NCI-H82 treated with DMSO at 0.1 percent for 48 hours (cell line): Measurements from ENCODE around the gene EPHA4.

Experiments
- DNase-seq: peaks from one replicate; lab custom pipeline; 2025; ENCODE audit not compliant: unreplicated experiment; lab: John Stamatoyannopoulos, UW

Gene EPHA4

DNA sequence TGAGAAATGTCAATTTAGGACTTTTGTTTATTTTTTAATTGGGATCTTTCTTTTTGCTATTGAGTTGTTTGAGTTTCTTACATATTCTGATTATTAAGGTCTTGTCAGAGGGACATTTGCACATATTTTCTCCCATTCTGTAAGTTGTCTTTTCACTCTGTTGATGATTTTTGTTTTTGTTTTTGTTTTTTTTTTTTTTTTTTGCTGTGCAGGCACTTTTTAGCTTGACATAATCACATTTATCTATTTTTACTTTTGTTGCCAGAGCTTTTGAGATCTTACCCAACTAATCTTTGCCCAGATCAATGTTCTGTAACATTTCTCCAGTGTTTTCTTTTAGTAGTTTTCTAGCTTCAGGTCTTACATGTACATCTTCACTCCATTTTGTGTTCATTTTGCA lies 166.6 kb downstream of the EPHA4 start:
- no peak for DNase-seq

DNA sequence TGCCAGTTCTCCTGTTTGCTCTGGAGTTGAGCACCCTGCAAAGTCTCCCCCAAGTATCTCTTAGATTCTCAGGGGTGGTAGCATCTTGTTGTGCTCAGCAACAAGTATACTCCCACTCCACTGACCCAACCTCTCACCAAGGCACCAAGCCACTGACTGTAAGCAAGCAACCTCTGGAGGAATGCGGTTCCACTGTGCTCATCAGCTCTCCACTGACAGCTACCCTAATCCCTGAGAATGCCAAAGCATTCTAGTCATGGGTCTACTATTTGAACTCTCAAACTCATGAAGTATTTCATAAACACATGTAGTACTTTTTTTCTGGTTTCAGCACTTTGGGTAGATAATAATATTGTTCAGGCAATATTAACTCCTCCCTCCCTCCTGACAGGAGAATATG lies 170.0 kb downstream of the EPHA4 start:
- no peak for DNase-seq

DNA sequence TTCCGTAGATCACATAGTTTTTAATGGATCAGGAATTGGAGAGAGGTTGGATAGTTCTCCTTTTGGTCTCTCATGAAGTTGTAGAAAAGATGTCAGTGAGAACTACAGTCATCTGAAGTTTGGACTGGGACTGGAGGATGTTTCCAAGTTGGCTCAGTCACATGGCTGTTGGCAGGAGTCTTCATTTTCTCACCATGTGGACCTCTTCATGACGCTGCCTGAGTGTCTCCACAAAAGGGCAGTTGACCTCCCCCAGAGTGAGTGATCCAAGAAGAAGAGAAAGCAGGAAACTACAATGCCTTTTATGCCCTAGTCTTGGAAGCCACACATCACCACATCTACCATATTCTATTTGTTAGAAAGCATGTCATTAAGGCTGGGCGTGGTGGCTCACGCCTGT lies 171.7 kb downstream of the EPHA4 start:
- no peak for DNase-seq

DNA sequence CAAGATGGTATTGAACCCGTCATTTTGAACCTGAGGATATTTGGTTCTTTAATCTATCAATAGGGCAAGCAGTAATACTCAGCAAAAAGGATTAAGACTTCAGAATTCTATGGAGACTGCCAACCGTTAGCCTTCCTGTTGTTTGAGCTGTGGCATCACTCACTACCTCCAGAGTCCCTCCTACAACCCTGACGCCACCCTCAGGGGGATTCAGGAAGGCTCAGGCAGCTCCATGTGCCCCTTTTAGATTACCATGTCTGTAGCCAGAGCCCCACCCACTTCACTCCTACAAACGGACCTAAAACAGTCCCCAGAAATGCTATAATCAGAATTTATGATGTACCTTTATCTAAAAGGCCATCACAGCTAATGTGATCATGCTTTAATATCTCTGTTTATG lies 172.9 kb downstream of the EPHA4 start:
- no peak for DNase-seq

DNA sequence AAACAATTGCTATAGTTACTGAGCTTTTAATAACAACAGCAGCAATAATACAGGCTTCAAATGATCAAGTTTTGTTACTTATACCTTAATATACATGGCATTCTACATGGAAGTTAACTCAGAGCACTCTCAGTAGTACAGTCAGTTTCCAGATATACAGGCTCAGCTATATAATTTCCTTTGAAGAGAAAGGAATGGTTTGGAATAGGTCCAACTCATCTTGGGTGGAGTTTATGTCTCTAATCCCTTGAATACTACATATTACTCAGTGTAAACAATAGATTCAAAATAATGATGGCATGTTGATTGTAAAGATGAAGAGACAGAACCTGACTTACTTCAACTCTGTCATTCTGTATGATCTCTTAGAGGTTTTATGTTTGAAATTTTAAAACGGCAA lies 174.9 kb downstream of the EPHA4 start:
- DNase-seq, result no peak

DNA sequence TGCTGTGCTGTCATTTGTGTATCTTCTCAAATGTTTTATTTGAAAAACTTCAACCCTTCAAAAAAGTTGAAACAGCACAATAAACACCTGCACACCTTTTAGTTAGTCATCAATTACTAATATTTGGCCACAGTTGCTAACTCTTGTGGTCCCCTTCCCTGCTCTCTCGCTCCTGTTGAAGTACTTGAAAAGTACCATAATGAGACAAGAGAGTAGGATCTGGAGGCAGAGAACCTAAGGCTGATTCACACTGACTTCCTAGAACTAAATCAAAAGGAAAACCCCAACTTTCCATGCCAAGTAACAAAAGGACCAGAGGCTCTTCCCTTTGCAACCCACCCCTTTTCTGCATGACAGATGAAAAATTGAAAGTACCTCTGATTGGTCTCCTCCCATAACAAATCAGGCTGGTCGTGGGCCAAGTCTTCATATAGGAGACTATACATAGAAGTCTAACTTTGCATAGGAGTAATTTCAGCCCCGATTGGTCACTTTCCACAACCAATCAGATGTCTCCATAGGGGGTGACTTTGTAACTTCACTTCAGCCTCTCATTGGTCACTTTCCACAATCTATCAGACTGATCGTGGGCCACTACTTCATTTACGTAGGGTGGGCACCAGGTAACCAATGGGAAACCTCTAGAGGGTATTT lies 179.7 kb downstream of the EPHA4 start:
- no peak for DNase-seq

DNA sequence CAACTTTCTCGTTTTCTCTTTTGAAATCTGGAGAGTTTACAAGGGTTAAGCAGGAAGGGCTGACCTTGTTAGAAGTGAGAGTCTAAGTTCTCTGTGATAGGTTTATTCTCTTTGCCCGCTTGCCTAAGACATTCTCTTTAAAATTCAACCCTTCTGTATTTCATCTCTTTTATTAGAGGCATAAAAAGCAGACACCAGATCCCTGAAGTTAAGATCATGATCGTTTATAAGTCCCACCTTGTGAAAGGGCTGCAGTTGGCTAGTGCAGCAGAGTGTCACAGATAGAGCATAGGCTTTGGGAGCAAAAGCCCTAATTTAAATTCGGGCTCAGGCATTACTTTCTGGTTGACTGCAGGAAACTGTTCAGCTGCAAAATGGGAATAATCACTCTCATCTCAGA lies 181.2 kb downstream of the EPHA4 start:
- peak; percentile 71 for DNase-seq

DNA sequence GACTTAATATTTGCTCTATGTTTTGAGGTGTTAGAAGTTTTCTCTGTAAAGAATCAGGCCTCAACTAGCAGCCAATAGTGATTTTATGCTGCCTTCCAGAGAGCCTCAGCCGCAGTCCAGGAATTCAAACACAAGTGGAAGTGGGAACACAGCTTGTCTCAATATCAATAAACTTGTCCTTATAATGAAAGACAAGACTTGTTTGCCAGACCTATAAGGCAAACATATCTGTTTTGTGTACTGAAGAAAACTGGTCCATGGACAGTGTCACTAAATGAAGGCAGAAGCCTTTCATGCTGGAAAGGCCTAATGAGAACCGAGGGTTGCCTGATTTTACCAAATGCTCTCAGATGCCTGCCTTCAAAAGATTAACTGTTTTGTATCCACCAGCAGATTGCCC lies 182.2 kb downstream of the EPHA4 start:
- DNase-seq, result no peak

DNA sequence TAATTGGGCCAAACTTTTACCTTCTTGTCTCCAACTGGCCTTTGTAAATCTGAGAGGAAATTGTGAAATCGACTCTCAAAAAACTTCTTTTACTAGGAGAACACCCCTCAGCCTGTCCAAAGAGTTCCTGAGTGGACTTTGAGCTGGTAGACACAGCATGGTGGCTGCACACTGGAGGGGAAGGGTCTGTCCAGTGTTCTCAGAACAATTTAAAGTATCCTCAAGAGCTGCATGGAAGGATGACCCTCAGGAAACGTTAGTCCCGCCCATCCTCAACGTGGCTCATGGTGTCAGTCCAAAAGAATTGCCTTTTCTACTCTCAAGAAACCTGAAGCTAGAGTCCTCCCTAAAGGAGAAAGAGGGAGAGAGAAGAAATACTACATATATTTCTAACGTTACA lies 182.7 kb downstream of the EPHA4 start:
- no peak for DNase-seq

DNA sequence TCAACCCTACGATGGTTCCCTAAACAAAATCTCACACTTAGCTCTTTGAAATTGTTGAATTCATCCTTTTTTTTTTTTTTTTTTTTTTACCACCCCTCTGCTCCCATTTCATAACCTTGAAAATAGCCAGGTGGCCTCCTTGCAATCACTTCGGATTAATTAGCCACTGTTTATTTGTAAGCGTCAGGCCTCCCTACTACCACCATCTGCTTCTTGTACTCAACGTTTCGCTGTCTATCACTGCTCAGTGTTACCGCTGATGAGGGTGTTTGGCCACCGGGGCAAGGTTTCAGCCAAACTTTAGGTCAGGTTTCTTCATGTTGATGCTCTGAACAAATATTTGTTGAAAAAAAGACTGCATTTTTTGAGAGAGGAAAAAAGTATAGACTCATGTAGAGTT lies 183.2 kb downstream of the EPHA4 start:
- peak; percentile 93 for DNase-seq

DNA sequence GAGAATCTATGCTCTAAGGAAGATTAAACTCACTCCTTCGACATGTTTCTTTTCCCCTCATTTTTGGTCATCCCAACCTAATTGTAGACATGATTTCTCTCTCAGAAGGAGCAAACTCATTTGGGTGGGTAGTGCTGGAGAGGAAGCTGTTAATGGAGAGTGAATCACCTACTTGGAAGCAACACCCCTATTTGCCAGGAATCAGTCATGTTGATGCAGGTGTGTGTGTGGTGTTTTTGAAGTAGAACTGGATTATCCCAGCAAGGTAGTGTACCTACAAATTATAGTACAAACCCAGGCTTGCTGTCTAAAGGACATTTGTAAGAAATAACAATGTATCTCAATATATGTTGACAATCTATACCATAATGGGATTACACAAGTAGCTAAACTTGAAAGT lies 186.4 kb downstream of the EPHA4 start:
- no peak for DNase-seq

DNA sequence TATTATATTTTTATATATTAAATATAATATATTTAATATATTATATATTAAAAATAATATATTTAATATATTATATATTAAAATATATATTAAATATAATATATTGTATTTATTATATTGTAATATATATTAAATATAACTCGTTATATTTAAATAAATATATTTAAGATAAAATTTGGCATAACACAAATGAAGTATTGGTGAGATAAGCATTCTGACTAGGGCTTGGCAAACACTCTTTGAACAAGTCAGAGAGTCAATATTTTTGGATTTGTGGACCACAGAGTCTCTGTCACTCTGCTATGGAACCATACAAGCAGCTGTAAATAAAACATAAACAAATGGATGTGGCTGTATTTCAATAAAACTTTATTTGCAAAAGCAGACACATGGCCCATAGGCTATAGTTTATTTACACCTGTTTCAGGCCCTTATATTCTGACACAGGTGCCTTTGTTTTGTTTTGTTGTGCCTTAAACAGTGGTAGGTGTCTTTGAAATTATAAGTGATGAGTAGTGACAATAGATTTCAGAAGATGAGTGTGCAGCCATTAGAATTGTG lies 190.1 kb downstream of the EPHA4 start:
- DNase-seq, result no peak

DNA sequence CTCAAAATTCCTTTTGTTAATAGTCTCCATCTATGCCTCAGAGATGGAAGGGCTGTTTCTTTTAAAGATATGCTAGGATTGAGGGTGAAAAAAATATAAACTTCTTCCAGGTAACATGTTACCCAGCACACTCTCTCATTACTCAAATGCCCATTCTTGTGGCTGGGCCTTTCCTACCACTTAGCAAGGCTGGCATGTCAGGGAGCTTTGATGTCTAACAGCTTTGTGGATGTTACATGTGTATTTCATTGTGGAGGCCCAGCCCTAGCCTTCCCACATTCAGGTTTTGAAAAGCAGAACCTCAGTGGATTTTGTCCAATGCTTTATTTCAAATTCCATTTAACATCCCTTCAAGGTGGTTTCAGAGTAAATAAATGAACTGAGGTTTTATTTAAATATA lies 191.4 kb downstream of the EPHA4 start:
- no peak for DNase-seq

DNA sequence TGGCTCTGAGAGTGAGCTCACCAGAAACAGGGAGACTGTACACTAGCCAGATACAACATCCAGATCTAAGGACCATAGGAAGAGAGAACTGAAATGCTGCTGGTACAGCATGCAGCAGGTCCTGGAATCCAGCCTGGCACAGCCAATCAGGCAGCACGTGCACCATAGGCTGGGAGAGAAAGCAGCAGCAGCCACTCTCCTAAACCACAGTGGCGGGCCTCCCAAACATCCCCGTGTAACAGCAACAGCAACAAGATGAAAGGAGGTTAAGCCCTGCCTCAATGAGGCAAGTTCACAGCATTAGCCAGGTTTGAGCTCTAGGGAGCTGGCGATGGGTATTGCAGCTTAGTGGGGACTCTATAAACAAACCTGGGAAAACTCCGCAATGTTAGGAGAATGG lies 192.0 kb downstream of the EPHA4 start:
- no peak for DNase-seq

DNA sequence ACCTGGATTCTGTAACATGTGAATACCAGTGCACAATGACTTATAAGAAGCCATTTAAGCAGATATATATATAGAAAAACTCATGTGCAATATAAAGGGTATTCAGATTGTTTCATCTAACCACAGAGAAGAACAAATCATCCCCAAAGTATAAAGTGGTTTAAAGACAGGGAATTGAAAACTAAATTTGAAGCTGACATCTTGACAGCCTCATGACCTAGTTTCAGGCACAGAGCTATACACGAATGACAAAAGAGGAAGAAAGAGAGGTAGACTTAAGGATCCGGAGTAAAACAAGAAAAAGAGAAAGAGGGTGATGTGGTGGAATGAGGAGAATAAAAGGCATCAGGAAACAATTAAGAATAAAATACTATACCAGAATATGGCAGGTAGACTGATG lies 194.5 kb downstream of the EPHA4 start:
- no peak for DNase-seq

DNA sequence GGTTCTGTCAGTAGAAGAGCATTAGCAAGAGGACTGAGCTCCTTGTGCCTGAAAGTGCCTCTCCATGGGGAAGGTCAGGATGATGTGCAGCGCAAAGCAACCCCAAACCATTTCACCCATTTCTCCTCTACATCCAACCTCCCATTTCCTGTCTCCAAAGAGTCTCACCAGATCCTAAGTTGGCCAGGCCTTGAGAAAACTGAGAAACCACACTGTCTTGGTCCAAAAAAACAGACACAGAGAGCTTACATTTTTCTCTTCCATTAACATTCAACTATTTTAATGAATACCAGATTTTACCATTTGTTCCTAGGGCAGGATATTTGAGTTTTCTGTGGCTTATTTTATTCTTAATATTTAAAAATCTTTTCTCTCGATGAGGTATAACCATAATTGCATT lies 195.0 kb downstream of the EPHA4 start:
- DNase-seq, result no peak

DNA sequence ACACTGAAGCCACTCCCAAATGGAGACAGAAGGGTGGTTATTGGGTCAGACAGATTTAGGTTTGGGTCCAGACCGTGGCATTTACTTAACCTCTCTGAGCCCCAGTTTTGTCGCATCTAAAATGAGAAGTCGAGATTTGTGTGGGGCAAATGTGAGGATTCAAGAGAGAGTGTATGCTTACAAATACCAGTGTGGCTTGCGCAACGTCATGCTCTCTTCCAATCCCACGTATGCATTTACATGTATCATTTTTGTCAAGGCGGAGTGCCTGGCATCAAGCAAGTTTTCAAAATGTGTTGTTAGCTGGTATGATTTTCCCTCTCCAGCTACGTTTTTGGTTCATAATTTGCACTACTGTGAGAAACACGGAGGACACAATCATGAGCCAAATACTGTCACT lies 197.9 kb downstream of the EPHA4 start:
- no peak for DNase-seq

DNA sequence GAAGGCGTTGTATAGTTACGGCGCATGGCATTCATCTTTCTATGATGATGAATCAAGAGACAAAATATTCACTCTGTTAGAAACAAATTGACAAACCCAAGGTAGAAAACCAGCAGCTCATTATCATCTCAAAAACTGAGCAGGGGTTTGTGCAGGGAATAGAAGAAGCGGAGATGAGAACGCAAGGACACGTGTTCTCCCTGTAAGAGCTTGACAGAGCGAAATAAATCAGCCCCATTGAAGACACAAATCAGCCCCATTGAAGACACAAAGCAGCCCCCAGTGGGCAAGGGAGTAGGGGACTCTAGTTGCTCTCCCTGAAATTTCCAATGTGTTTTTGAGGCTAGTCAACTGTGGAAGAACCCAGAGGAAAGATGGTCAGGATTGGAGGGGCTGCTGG lies 199.2 kb downstream of the EPHA4 start:
- no peak for DNase-seq

DNA sequence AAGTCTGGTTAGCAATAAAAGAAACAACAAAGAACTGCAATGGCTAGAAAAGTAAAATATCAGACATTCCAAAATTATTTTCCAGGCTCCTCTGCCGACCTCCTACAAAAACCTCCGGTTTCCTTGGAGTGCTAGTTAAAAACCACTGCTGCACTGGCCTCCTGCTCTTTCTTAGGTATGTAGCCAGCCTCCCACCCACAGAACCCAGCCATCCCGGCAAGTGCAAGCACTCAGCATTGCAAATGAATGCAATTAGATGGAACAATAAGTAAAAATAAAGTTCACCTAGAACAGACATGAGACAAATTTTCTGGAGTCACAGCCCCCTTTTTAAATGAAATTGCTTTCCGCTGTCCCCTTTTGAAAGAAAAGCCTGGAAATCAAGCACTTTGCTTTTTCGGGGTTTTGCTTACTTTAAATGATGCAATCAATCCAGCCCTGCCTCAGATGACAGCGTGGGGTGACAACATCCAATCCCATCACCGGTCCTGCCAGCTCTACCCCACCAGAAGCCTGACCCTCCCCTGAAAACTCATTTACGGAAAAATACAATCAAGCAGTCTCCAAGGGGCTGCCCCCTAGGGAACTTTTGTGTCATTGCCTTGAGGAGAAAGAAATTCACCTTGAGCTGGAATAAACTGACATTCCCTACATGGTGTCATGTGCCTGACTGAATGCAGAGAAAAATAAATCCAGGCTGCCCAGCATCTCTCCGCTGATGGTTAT lies 199.8 kb downstream of the EPHA4 start:
- DNase-seq, result no peak

DNA sequence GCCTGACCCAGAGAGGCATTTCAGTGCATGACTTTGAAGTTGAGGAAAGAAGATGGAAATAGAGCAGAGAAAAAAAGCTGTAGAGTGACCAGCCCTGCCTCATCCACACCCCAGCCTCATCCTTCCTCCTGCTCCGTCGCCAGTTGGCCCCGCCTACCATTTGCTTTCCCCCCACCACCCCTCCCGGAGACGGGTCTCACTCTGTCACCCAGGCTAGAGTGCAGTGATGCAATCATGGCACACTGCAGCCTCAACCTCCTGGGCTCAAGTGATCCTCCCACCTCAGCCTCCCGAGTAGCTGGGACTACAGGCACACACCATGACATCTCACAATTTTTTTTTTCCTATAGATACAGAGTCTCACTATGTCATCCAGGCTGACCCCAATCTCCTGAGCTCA lies 200.8 kb downstream of the EPHA4 start:
- DNase-seq, result no peak

DNA sequence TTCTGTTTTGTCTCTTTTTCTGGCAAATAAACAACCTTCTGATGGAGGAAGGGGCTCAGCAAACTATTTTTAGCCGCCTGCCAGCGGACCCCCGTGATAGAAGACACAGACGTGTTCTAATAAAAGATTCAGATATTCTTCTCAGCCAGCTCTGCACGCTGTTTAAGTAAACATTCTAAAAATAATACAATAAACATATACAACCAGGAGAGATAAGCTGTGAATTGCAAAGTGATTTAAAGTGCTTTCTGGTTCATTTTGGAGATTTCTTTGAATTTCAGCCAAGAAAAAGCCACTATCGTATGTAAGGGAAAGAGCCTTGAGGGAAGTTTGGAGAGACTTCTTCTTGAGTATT lies 201.3 kb downstream of the EPHA4 start:
- no peak for DNase-seq

DNA sequence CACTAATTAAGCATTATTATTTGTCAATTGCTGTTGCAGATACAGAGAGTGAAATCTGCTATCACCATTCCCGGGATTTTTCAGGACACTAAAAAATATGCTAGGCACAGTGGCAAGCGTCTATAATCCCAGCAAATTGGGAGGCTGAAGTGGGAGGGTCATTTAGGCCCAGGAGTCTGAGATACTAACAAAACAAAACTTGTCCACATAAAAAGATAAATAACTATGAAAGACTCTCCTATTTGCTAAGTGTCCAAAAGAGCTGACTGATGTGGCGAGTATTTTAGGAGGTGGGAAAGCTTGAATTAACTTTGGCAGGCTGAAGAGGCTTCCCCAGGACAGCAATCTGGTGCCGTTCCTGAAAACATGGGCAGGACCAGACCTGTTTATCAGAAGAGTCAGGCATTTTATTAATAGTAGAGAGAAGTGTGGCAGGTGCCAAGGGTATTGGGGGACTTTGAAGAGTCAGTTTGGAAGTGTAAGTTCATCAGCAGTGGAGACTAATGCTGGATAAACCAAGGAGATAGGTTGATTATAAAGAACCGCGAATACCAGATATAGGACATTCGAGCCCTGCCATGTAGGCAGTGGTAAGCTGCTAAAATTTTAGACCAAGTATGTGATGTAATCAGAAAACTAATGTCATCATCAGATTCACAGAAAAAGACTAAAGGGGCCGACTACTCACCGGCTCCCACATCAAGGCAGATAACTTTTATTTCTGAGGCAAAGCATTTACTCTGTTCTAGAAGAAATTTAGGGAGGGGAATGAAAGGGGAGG lies 201.8 kb downstream of the EPHA4 start:
- no peak for DNase-seq
